K562 (cell line): ENCODE measurements around the gene COX6B2.
"Not testable (repeated sequence)": the region's sequence is repeated elsewhere in the genome, so short reads cannot be mapped to it uniquely, and the experiment has no call there.

Experiments used
- BDP1 ChIP-seq: IDR thresholded peaks from 3 replicates; pipeline ENCODE4 v1.6.1; 2011; ENCODE audit not compliant: insufficient read length, insufficient read depth
- CTCF ChIP-seq, 3 experiments: IDR thresholded peaks in 2 of 3; conservative IDR thresholded peaks in 1 of 3; 2 replicates each; pipeline ENCODE4 v1.5.1; 2011 to 2012; ENCODE audit warnings: low read length in 3 of 3, mild to moderate bottlenecking in 3 of 3, control low read depth in 2 of 3, improper control_type of control experiment in 1 of 3, inconsistent platforms in 1 of 3, low read depth in 1 of 3, mixed read lengths in 1 of 3, moderate library complexity in 1 of 3; ENCODE audit not compliant: insufficient read depth in 2 of 3
- HNRNPK ChIP-seq: fragments of 200-400 bp; formaldehyde crosslinking; IDR thresholded peaks from one replicate; pipeline ENCODE4 v1.6.1; 2018; ENCODE audit warnings: mild to moderate bottlenecking, low read depth, low read length; ENCODE audit not compliant: poor library complexity, severe bottlenecking
- POLR2AphosphoS5 ChIP-seq: IDR thresholded peaks from 2 replicates; pipeline ENCODE4 v1.6.1; 2011; ENCODE audit warnings: mild to moderate bottlenecking, low read depth, low read length, moderate library complexity; ENCODE audit not compliant: control insufficient read depth, insufficient read depth
- POLR2G ChIP-seq: fragments of 200-400 bp; formaldehyde crosslinking; IDR thresholded peaks from 2 replicates; pipeline ENCODE4 v1.6.1; 2017; ENCODE audit warnings: low read depth, mild to moderate bottlenecking, antibody characterized with exemption, low read length, moderate library complexity
- RCOR1 ChIP-seq, 2 experiments: IDR thresholded peaks; 2 replicates each; pipeline ENCODE4 v1.6.1; 2012; ENCODE audit warnings: low read depth in 2 of 2, low read length in 2 of 2, borderline replicate concordance in 1 of 2, improper control_type of control experiment in 1 of 2
- REST ChIP-seq, 2 experiments: fragments of 450-650 bp; formaldehyde crosslinking in 1 of 2; IDR thresholded peaks; 2 replicates each; pipeline versions ENCODE4 v1.4.0 to v1.6.1; 2014 to 2020; ENCODE audit warnings: mild to moderate bottlenecking in 2 of 2, borderline replicate concordance in 1 of 2, low read depth in 1 of 2
- TF ChIP-seq, protein P1 (sequence below): sonication (generic); formaldehyde crosslinking; IDR thresholded peaks from 2 replicates; pipeline ENCODE4 v1.5.0; 2020; ENCODE audit warnings: missing genetic modification reagents
- TF ChIP-seq, protein P2 (sequence below): sonication (generic); formaldehyde crosslinking; IDR thresholded peaks from 2 replicates; pipeline ENCODE4 v1.9.0; 2022; ENCODE audit warnings: mild to moderate bottlenecking, missing genetic modification reagents

- TF ChIP-seq CTCF (IDR thresholded peaks at IDR 0.05 in 2 of 3, conservative IDR thresholded peaks at IDR 0.05 in 1 of 3; ENCODE audit: insufficient read depth in 2 of 3, low read depth in 1 of 3, low read length in 3 of 3); POLR2G; REST (IDR thresholded peaks at IDR 0.05; ENCODE audit: borderline replicate concordance); REST (CRISPR knock-in tag; IDR thresholded peaks at IDR 0.05; ENCODE audit: low read depth); BDP1; RCOR1 (IDR thresholded peaks at IDR 0.05; ENCODE audit: borderline replicate concordance in 1 of 2, low read depth in 2 of 2, low read length in 2 of 2); POLR2AphosphoS5; HNRNPK: not testable (repeated sequence)
- TF ChIP-seq, protein P1, sequence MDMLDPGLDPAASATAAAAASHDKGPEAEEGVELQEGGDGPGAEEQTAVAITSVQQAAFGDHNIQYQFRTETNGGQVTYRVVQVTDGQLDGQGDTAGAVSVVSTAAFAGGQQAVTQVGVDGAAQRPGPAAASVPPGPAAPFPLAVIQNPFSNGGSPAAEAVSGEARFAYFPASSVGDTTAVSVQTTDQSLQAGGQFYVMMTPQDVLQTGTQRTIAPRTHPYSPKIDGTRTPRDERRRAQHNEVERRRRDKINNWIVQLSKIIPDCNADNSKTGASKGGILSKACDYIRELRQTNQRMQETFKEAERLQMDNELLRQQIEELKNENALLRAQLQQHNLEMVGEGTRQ (CRISPR knock-in tag) = not testable (repeated sequence)
- TF ChIP-seq, protein P2, sequence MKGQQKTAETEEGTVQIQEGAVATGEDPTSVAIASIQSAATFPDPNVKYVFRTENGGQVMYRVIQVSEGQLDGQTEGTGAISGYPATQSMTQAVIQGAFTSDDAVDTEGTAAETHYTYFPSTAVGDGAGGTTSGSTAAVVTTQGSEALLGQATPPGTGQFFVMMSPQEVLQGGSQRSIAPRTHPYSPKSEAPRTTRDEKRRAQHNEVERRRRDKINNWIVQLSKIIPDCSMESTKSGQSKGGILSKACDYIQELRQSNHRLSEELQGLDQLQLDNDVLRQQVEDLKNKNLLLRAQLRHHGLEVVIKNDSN (CRISPR knock-in tag) = not testable (repeated sequence)
Measured at GRCh38 chr19:55329791-55330190, 24.7 kb downstream of the COX6B2 start.
